Measurements from ENCODE around the gene AGRN.

The AGRN gene

GRCh38 chr1:1003618-1004419 is 16.1 kb upstream of the AGRN start:
- H3K36me3 ChIP-seq (ENCODE audit: control insufficient read depth in 1 of 2, insufficient read depth in 2 of 2, low read depth in 1 of 2, low read length in 2 of 2), result peaks cover 0 to 11% of the 10 kb centered on the region in 2 experiments
- H3K4me3 ChIP-seq (ENCODE audit: insufficient read depth in 1 of 2, low read depth in 1 of 2, low read length in 2 of 2), result no peak overlapping the region
- no peak overlapping the region for H2AK5ac ChIP-seq (ENCODE audit: low read length, severe bottlenecking)
- no peak overlapping the region for H3K23ac ChIP-seq (ENCODE audit: low read length in 2 of 2)
- no peak overlapping the region for H2BK12ac ChIP-seq (ENCODE audit: low read length in 2 of 2)
- 87% methylated on average over 8 of the region's 22 CpGs for WGBS
- H4K8ac ChIP-seq (ENCODE audit: low read length), result no peak overlapping the region
- no peak overlapping the region for H2BK15ac ChIP-seq (ENCODE audit: low read depth, poor library complexity, severe bottlenecking)
- DNase-seq, result no peak
- no peak overlapping the region for H3K4me2 ChIP-seq (ENCODE audit: low read length, poor library complexity, severe bottlenecking)
- no peak overlapping the region for H3K14ac ChIP-seq (ENCODE audit: low read length in 2 of 2)
- H2BK5ac ChIP-seq (ENCODE audit: low read depth, low read length, poor library complexity, severe bottlenecking), result no peak overlapping the region
- no peaks in the 10 kb centered on the region for H3K9me3 ChIP-seq (ENCODE audit: control insufficient read depth, low read length)
- peaks cover 4% of the 10 kb centered on the region for H3K79me1 ChIP-seq (replicated peaks; ENCODE audit: low read length, poor library complexity, severe bottlenecking)
- H3K9ac ChIP-seq (ENCODE audit: low read length), result no peak overlapping the region
- H2AFZ ChIP-seq (ENCODE audit: low read depth, low read length), result no peak overlapping the region
- H3K4ac ChIP-seq (ENCODE audit: low read depth in 1 of 2, low read length in 2 of 2), result no peak overlapping the region
- no peak overlapping the region for H4K91ac ChIP-seq (ENCODE audit: low read length)
- no peak overlapping the region for H2BK120ac ChIP-seq (ENCODE audit: low read depth, low read length)
- peaks cover 0 to 76% of the 10 kb centered on the region in 2 experiments for H3K27me3 ChIP-seq (ENCODE audit: control insufficient read depth in 1 of 2, insufficient read depth in 1 of 2, low read length in 2 of 2)
- H3K4me1 ChIP-seq (ENCODE audit: control insufficient read depth, insufficient read depth, low read depth, low read length), result peaks cover 52% of the 10 kb centered on the region
- H3K27ac ChIP-seq (ENCODE audit: low read length, poor library complexity, severe bottlenecking), result no peak overlapping the region
- H3K18ac ChIP-seq (ENCODE audit: low read depth in 1 of 2, low read length in 2 of 2), result peak overlapping the region in 1 of 2 experiments; percentile 10

- Histone ChIP-seq H3K4me1 (ENCODE audit: control insufficient read depth, insufficient read depth, low read depth, low read length) (peaks cover 46% of the 10 kb centered on the region), H3K14ac (ENCODE audit: low read length in 2 of 2) (no peak overlapping the region), H2BK5ac (ENCODE audit: low read depth, low read length, poor library complexity, severe bottlenecking) (no peak overlapping the region), H3K9ac (ENCODE audit: low read length) (no peak overlapping the region), H2BK120ac (ENCODE audit: low read depth, low read length) (no peak overlapping the region), H2AFZ (ENCODE audit: low read depth, low read length) (no peak overlapping the region), H3K27me3 (ENCODE audit: control insufficient read depth in 1 of 2, insufficient read depth in 1 of 2, low read length in 2 of 2) (peaks cover 0 to 70% of the 10 kb centered on the region in 2 experiments), H3K79me1 (replicated peaks; ENCODE audit: low read length, poor library complexity, severe bottlenecking) (peaks cover 4% of the 10 kb centered on the region), H3K27ac (ENCODE audit: low read length, poor library complexity, severe bottlenecking) (no peak overlapping the region), H3K9me3 (ENCODE audit: control insufficient read depth, low read length) (no peaks in the 10 kb centered on the region), H3K4me3 (ENCODE audit: insufficient read depth in 1 of 2, low read depth in 1 of 2, low read length in 2 of 2) (no peak overlapping the region), H3K4me2 (ENCODE audit: low read length, poor library complexity, severe bottlenecking) (no peak overlapping the region), H3K18ac (ENCODE audit: low read depth in 1 of 2, low read length in 2 of 2) (peak overlapping the region in 1 of 2 experiments; percentile 67), H3K4ac (ENCODE audit: low read depth in 1 of 2, low read length in 2 of 2) (no peak overlapping the region), H2BK15ac (ENCODE audit: low read depth, poor library complexity, severe bottlenecking) (no peak overlapping the region), H4K91ac (ENCODE audit: low read length) (no peak overlapping the region), H3K36me3 (ENCODE audit: control insufficient read depth in 1 of 2, insufficient read depth in 2 of 2, low read depth in 1 of 2, low read length in 2 of 2) (peaks cover 0 to 8% of the 10 kb centered on the region in 2 experiments), H4K8ac (ENCODE audit: low read length) (no peak overlapping the region), H3K23ac (ENCODE audit: low read length in 2 of 2) (no peak overlapping the region), H2AK5ac (ENCODE audit: low read length, severe bottlenecking) (no peak overlapping the region), H2BK12ac (ENCODE audit: low read length in 2 of 2) (no peak overlapping the region)
- WGBS, result 68% methylated on average over 7 of the region's 7 CpGs
- DNase-seq, result no peak
Observed at GRCh38 chr1:1004420-1004779, 15.5 kb upstream of the AGRN start.

- Histone ChIP-seq H3K36me3 (ENCODE audit: control insufficient read depth in 1 of 2, insufficient read depth in 2 of 2, low read depth in 1 of 2, low read length in 2 of 2) (peaks cover 0 to 8% of the 10 kb centered on the region in 2 experiments), H2BK5ac (ENCODE audit: low read depth, low read length, poor library complexity, severe bottlenecking) (no peak overlapping the region), H4K8ac (ENCODE audit: low read length) (peak overlapping the region; percentile 59), H2AK5ac (ENCODE audit: low read length, severe bottlenecking) (no peak overlapping the region), H3K4me2 (ENCODE audit: low read length, poor library complexity, severe bottlenecking) (no peak overlapping the region), H3K9ac (ENCODE audit: low read length) (no peak overlapping the region), H2BK15ac (ENCODE audit: low read depth, poor library complexity, severe bottlenecking) (peak overlapping the region; percentile 21), H2BK12ac (ENCODE audit: low read length in 2 of 2) (peak overlapping the region in 1 of 2 experiments; percentile 32), H3K27ac (ENCODE audit: low read length, poor library complexity, severe bottlenecking) (no peak overlapping the region), H3K4me3 (ENCODE audit: insufficient read depth in 1 of 2, low read depth in 1 of 2, low read length in 2 of 2) (no peak overlapping the region), H3K23ac (ENCODE audit: low read length in 2 of 2) (no peak overlapping the region), H3K4me1 (ENCODE audit: control insufficient read depth, insufficient read depth, low read depth, low read length) (peaks cover 41% of the 10 kb centered on the region), H3K18ac (ENCODE audit: low read depth in 1 of 2, low read length in 2 of 2) (peak overlapping the region; percentile 52 to 54), H3K4ac (ENCODE audit: low read depth in 1 of 2, low read length in 2 of 2) (peak overlapping the region in 1 of 2 experiments; percentile 81), H3K9me3 (ENCODE audit: control insufficient read depth, low read length) (no peaks in the 10 kb centered on the region), H4K91ac (ENCODE audit: low read length) (no peak overlapping the region), H3K27me3 (ENCODE audit: control insufficient read depth in 1 of 2, insufficient read depth in 1 of 2, low read length in 2 of 2) (peaks cover 0 to 68% of the 10 kb centered on the region in 2 experiments), H3K79me1 (replicated peaks; ENCODE audit: low read length, poor library complexity, severe bottlenecking) (peaks cover 4% of the 10 kb centered on the region), H3K14ac (ENCODE audit: low read length in 2 of 2) (peak overlapping the region in 1 of 2 experiments; percentile 23), H2AFZ (ENCODE audit: low read depth, low read length) (no peak overlapping the region), H2BK120ac (ENCODE audit: low read depth, low read length) (no peak overlapping the region)
- DNase-seq, result peak; percentile 61
- WGBS, result 28% methylated on average over 18 of the region's 21 CpGs
Observed at GRCh38 chr1:1004780-1005697, 14.9 kb upstream of the AGRN start.
